ENCODE data around the gene KRTAP10-7.
"Not testable (repeated sequence)": the region's sequence is repeated elsewhere in the genome, so short reads cannot be mapped to it uniquely, and the experiment has no call there.

DNA sequence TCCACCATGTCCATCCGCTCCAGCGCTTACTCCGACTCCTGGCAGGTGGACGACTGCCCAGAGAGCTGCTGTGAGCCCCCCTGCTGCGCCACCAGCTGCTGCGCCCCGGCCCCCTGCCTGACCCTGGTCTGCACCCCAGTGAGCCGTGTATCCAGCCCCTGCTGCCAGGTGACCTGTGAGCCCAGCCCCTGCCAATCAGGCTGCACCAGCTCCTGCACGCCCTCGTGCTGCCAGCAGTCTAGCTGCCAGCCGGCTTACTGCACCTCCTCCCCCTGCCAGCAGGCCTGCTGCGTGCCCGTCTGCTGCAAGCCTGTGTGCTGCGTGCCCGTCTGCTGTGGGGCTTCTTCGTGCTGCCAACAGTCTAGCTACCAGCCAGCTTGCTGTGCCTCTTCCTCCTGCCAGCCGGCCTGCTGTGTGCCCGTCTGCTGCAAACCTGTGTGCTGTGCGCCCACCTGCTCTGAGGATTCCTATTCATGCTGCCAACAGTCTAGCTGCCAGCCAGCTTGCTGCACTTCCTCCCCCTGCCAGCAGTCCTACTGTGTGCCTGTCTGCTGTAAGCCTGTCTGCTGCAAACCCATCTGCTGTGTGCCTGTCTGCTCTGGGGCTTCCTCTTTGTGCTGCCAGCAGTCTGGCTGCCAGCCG, 26.9 kb downstream of the KRTAP10-7 start:
- TF ChIP-seq, protein P1, sequence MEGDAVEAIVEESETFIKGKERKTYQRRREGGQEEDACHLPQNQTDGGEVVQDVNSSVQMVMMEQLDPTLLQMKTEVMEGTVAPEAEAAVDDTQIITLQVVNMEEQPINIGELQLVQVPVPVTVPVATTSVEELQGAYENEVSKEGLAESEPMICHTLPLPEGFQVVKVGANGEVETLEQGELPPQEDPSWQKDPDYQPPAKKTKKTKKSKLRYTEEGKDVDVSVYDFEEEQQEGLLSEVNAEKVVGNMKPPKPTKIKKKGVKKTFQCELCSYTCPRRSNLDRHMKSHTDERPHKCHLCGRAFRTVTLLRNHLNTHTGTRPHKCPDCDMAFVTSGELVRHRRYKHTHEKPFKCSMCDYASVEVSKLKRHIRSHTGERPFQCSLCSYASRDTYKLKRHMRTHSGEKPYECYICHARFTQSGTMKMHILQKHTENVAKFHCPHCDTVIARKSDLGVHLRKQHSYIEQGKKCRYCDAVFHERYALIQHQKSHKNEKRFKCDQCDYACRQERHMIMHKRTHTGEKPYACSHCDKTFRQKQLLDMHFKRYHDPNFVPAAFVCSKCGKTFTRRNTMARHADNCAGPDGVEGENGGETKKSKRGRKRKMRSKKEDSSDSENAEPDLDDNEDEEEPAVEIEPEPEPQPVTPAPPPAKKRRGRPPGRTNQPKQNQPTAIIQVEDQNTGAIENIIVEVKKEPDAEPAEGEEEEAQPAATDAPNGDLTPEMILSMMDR (IDR thresholded peaks at IDR 0.05): not testable (repeated sequence)
- not testable (repeated sequence) for TF ChIP-seq POLR2A (IDR thresholded peaks at IDR 0.05)

Measured in right lobe of liver (tissue), 4 donors.